GM12878 (cell line): ENCODE data around the gene NAALADL2. TPM values are rescaled to one million over a fixed set of nuclear protein-coding genes. Genes with fewer than 3 reads are reported as not detected.

ENCODE experiments used
- ATAC-seq: fragments of 200-7000 bp; cut with Tn5 transposase; 3 replicates; pipeline ENCODE4 v1.9.1; 2020; ENCODE audit warnings: mild to moderate bottlenecking, moderate library complexity
- BruUV-seq: library from RNA; stranded (reverse); fragments of 400-500 nt; replicated peaks from 2 replicates; lab custom pipeline; 2021; lab: Mats Ljungman, UMichigan
- CTCF ChIA-PET: fragments of 300-600 bp; sonication (Branson Sonifier 250); formaldehyde crosslinking; extraction: SDS; loops from one replicate; lab custom pipeline; 2021; ENCODE audit warnings: inconsistent platforms; lab: Yijun Ruan, JAX
- POLR2A ChIA-PET: fragments of 350-600 bp; formaldehyde crosslinking; extraction: SDS; loops from one replicate; lab custom pipeline; 2021; ENCODE audit warnings: inconsistent platforms; lab: Charles Lee
- RAD21 ChIA-PET: fragments of 300-600 bp; sonication (Branson Sonifier 250); formaldehyde crosslinking; loops from one replicate; lab custom pipeline; 2023; ENCODE audit warnings: antibody characterized with exemption; ENCODE audit not compliant: unreplicated experiment; lab: Charles Lee
- SMC1A ChIA-PET: fragments of 300-600 bp; sonication (Branson Sonifier 250); formaldehyde crosslinking; loops from one replicate; lab custom pipeline; 2023; ENCODE audit not compliant: unreplicated experiment, uncharacterized antibody; lab: Charles Lee
- DNase-seq: peaks from one replicate; pipeline ENCODE4 v3.0.0-alpha.2; 2011; ENCODE audit warnings: low read depth, low spot score
- FAIRE-seq: peaks from 3 replicates; lab custom pipeline; 2011; peaks lifted over from hg19 to GRCh38; lab: Jason Lieb, UNC
- H2AFZ ChIP-seq: 2 replicates; pipeline ENCODE4 v1.6.0; 2011; ENCODE audit warnings: low read depth, low read length, control low read depth; ENCODE audit not compliant: control insufficient read depth
- H3K27ac ChIP-seq: 2 replicates; pipeline ENCODE4 v1.5.1; 2011; ENCODE audit warnings: control low read depth; ENCODE audit not compliant: control insufficient read depth, insufficient read depth
- H3K27me3 ChIP-seq, 2 experiments: replicated peaks in 1 of 2; 2 replicates each; pipeline versions ENCODE4 v1.6.0 to v1.6.1; 2011; ENCODE audit warnings: low read length in 1 of 2; ENCODE audit not compliant: control insufficient read depth in 2 of 2, insufficient read depth in 2 of 2
- H3K36me3 ChIP-seq, 2 experiments: 2 replicates each; pipeline ENCODE4 v1.5.1; 2011; ENCODE audit warnings: low read length in 1 of 2; ENCODE audit not compliant: control insufficient read depth in 2 of 2, insufficient read depth in 2 of 2
- H3K4me1 ChIP-seq: 2 replicates; pipeline ENCODE4 v1.6.1; 2011; ENCODE audit warnings: mild to moderate bottlenecking, low read length, moderate library complexity, mixed read lengths; ENCODE audit not compliant: control insufficient read depth, insufficient read depth
- H3K4me2 ChIP-seq: 2 replicates; pipeline ENCODE4 v1.6.0; 2011; ENCODE audit warnings: control low read depth; ENCODE audit not compliant: control insufficient read depth, insufficient read depth
- H3K4me3 ChIP-seq: fragments of 200-600 bp; sonication (generic); 2 replicates; pipeline ENCODE4 v1.5.1; 2016
- H3K79me2 ChIP-seq: 2 replicates; pipeline ENCODE4 v1.6.0; 2011; ENCODE audit warnings: low read length; ENCODE audit not compliant: control insufficient read depth, insufficient read depth
- H3K9ac ChIP-seq: 2 replicates; pipeline ENCODE4 v1.8.0; 2011; ENCODE audit warnings: low read length, control low read depth, mixed read lengths; ENCODE audit not compliant: control insufficient read depth, insufficient read depth
- H3K9me3 ChIP-seq: replicated peaks from 3 replicates; pipeline ENCODE4 v1.5.1; 2011; ENCODE audit warnings: mild to moderate bottlenecking, low read length; ENCODE audit not compliant: control insufficient read depth, insufficient read depth
- H4K20me1 ChIP-seq: 2 replicates; pipeline ENCODE4 v1.6.0; 2011; ENCODE audit not compliant: control insufficient read depth, insufficient read depth
- EP300 ChIP-seq, 2 experiments: fragments of 150-350 bp in 1 of 2; IDR thresholded peaks; 2 replicates each; pipeline ENCODE4 v1.6.1; 2011 to 2012; ENCODE audit warnings: low read depth in 2 of 2, low read length in 2 of 2, borderline replicate concordance in 1 of 2, improper control_type of control experiment in 1 of 2, inconsistent platforms in 1 of 2; ENCODE audit not compliant: control insufficient read depth in 1 of 2
- MEF2A ChIP-seq: IDR thresholded peaks from 2 replicates; pipeline ENCODE4 v1.6.1; 2011; ENCODE audit warnings: low read depth, mild to moderate bottlenecking, low read length, moderate library complexity; ENCODE audit not compliant: insufficient read depth
- NR2F1 ChIP-seq: fragments of 450-650 bp; conservative IDR thresholded peaks from 2 replicates; pipeline ENCODE4 v1.6.1; 2017; ENCODE audit warnings: mild to moderate bottlenecking
- RAD51 ChIP-seq: fragments of 450-650 bp; IDR thresholded peaks from 2 replicates; pipeline ENCODE4 v1.6.1; 2016; ENCODE audit warnings: moderate library complexity, mild to moderate bottlenecking, inconsistent platforms
- ZZZ3 ChIP-seq: IDR thresholded peaks from 2 replicates; pipeline ENCODE4 v1.6.1; 2011; ENCODE audit warnings: low read depth; ENCODE audit not compliant: control insufficient read depth, insufficient read length
- WGBS: methylation state at CpG from one replicate; pipeline ENCODE4 v1.1.6; 2016; ENCODE audit warnings: low lambda C conversion rate; ENCODE audit not compliant: insufficient replicate concordance, insufficient coverage; ENCODE audit errors: missing lambda C conversion rate; 5-methylcytosine and 5-hydroxymethylcytosine counted together
- in situ Hi-C: fragments of 300-500 bp; cut with MboI; formaldehyde crosslinking; loops from 9 replicates; pipeline ENCODE4 v1.14.3; 2018; ENCODE audit warnings: mixed read lengths
- intact Hi-C: fragments of 100-400 bp; cut with micrococcal nuclease; formaldehyde crosslinking; loops from one replicate; pipeline ENCODE4 v1.14.2; 2022; ENCODE audit not compliant: unreplicated experiment
- polyA plus RNA-seq, 11 experiments: library from polyadenylated mRNA; depleted of rRNA in 4 of 11; unstranded in 6 of 11; stranded (reverse) in 5 of 11; fragments of >200 nt; fragmentation: Nextera tagmentation in 4 of 11; fragmentation: Illumina TruSeq in 1 of 11; extraction: Ambion mirVana in 4 of 11; extraction: Trizol in 1 of 11; gene quantifications; 1 replicate in 1 of 11; 2 replicates in 10 of 11; pipeline versions ENCODE4 v1.2.1 to v1.2.3, GENCODE V29; 2011 to 2016; ENCODE audit warnings: inconsistent platforms in 2 of 11, missing spikeins in 2 of 11, low read depth in 1 of 11
- total RNA-seq, 4 experiments: library from RNA; depleted of rRNA in 3 of 4; stranded (reverse); fragments of >200 nt in 3 of 4; fragmentation: Illumina TruSeq in 1 of 4; extraction: Trizol in 1 of 4; gene quantifications; 2 replicates each; pipeline versions ENCODE4 v1.2.1 to v1.2.3, GENCODE V29; 2013 to 2021
- TF ChIP-seq, protein P1 (sequence below): fragments of 450-650 bp; IDR thresholded peaks from 2 replicates; pipeline ENCODE4 v1.6.1; 2016; ENCODE audit warnings: mild to moderate bottlenecking, moderate library complexity, borderline replicate concordance
- TF ChIP-seq, protein P2 (sequence below): fragments of 450-650 bp; IDR thresholded peaks from 2 replicates; pipeline ENCODE4 v1.6.1; 2017; ENCODE audit warnings: low read depth, mild to moderate bottlenecking, moderate library complexity
- TF ChIP-seq, protein P3 (sequence below): fragments of 450-650 bp; IDR thresholded peaks from 2 replicates; pipeline ENCODE4 v1.6.1; 2017; ENCODE audit warnings: mild to moderate bottlenecking, moderate library complexity
- TF ChIP-seq, protein P4 (sequence below), 3 experiments: IDR thresholded peaks in 2 of 3; conservative IDR thresholded peaks in 1 of 3; 2 replicates each; pipeline ENCODE4 v1.5.1; 2011; ENCODE audit warnings: low read depth in 3 of 3, low read length in 3 of 3, mild to moderate bottlenecking in 3 of 3, control low read depth in 2 of 3, moderate library complexity in 2 of 3, inconsistent platforms in 1 of 3, mixed read lengths in 1 of 3; ENCODE audit not compliant: control insufficient read depth in 2 of 3, insufficient read depth in 1 of 3; ENCODE audit errors: extremely low read depth in 1 of 3

NAALADL2 gene
- total and polyA plus RNA-seq, 10 of the 15 experiments (the other 5 are each of a cell fraction or from before 2014, with no cell fraction given), result 0.06 to 10.8 (median 0.46) TPM

DNA sequence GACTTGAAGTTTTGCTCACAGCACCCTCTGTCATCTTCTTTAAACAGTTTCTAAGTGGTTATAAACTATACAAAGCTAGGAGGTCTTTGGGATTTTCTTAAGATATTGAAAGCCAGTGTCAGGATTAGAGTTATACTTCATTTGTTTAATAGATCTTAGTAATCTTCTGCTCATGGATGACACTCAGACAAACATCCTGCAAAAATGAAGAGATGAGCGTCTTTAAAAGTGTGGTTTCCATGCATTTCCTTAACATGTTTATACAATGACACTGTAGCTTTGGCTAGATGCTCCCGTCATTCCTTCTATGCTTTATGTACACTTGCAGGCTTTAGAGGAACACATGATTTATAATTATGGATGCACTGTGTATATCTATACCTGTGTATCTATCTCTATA lies 182.2 kb downstream of the NAALADL2 start (continued):
- TF ChIP-seq, protein P1, sequence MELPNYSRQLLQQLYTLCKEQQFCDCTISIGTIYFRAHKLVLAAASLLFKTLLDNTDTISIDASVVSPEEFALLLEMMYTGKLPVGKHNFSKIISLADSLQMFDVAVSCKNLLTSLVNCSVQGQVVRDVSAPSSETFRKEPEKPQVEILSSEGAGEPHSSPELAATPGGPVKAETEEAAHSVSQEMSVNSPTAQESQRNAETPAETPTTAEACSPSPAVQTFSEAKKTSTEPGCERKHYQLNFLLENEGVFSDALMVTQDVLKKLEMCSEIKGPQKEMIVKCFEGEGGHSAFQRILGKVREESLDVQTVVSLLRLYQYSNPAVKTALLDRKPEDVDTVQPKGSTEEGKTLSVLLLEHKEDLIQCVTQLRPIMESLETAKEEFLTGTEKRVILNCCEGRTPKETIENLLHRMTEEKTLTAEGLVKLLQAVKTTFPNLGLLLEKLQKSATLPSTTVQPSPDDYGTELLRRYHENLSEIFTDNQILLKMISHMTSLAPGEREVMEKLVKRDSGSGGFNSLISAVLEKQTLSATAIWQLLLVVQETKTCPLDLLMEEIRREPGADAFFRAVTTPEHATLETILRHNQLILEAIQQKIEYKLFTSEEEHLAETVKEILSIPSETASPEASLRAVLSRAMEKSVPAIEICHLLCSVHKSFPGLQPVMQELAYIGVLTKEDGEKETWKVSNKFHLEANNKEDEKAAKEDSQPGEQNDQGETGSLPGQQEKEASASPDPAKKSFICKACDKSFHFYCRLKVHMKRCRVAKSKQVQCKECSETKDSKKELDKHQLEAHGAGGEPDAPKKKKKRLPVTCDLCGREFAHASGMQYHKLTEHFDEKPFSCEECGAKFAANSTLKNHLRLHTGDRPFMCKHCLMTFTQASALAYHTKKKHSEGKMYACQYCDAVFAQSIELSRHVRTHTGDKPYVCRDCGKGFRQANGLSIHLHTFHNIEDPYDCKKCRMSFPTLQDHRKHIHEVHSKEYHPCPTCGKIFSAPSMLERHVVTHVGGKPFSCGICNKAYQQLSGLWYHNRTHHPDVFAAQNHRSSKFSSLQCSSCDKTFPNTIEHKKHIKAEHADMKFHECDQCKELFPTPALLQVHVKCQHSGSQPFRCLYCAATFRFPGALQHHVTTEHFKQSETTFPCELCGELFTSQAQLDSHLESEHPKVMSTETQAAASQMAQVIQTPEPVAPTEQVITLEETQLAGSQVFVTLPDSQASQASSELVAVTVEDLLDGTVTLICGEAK, result no peak
- TF ChIP-seq, protein P2, sequence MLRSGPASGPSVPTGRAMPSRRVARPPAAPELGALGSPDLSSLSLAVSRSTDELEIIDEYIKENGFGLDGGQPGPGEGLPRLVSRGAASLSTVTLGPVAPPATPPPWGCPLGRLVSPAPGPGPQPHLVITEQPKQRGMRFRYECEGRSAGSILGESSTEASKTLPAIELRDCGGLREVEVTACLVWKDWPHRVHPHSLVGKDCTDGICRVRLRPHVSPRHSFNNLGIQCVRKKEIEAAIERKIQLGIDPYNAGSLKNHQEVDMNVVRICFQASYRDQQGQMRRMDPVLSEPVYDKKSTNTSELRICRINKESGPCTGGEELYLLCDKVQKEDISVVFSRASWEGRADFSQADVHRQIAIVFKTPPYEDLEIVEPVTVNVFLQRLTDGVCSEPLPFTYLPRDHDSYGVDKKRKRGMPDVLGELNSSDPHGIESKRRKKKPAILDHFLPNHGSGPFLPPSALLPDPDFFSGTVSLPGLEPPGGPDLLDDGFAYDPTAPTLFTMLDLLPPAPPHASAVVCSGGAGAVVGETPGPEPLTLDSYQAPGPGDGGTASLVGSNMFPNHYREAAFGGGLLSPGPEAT, result no peak

DNA sequence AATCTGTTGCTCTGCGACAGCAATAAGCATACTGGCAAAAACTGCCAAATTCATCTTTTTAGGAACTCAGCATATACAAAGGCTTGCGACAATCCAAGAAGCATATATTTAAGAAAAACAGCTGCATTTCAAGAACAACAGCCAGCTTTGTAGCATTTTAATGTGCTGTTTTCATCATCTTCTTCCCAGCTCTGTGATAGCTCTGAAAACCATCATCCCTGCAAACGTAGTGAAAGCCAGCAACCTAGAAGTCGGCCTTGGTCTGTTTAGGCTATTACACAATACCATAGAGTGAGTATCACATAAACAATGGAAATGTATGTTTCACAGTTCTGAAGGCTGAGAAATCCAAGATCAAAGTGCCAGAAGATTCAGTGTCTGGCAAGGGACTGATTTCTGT lies 187.5 kb downstream of the NAALADL2 start:
- no peaks in the 10 kb centered on the region for H3K4me1 ChIP-seq
- ChIA-PET SMC1A (no interaction called here), POLR2A (no interaction called here), CTCF (no interaction called here), RAD21 (no interaction called here)
- H3K27ac ChIP-seq, result no peak overlapping the region
- no peaks in the 10 kb centered on the region for H4K20me1 ChIP-seq
- in situ Hi-C loops (no loop called here), intact Hi-C loops (no loop called here)
- H3K9ac ChIP-seq, result no peak overlapping the region
- no peak for ATAC-seq
- no peaks in the 10 kb centered on the region for H3K79me2 ChIP-seq
- DNase-seq, result no peak
- no TSS peak for BruUV-seq
- H3K4me2 ChIP-seq, result no peak overlapping the region
- WGBS, result 38% methylated on average over 4 of the region's 4 CpGs
- FAIRE-seq, result no peak
- H3K36me3 ChIP-seq, result no peaks in the 10 kb centered on the region
- H3K4me3 ChIP-seq, result no peak overlapping the region
- H3K27me3 ChIP-seq, result no peaks in the 10 kb centered on the region
- H2AFZ ChIP-seq, result no peak overlapping the region
- H3K9me3 ChIP-seq, result no peaks in the 10 kb centered on the region
- TF ChIP-seq, protein P3, sequence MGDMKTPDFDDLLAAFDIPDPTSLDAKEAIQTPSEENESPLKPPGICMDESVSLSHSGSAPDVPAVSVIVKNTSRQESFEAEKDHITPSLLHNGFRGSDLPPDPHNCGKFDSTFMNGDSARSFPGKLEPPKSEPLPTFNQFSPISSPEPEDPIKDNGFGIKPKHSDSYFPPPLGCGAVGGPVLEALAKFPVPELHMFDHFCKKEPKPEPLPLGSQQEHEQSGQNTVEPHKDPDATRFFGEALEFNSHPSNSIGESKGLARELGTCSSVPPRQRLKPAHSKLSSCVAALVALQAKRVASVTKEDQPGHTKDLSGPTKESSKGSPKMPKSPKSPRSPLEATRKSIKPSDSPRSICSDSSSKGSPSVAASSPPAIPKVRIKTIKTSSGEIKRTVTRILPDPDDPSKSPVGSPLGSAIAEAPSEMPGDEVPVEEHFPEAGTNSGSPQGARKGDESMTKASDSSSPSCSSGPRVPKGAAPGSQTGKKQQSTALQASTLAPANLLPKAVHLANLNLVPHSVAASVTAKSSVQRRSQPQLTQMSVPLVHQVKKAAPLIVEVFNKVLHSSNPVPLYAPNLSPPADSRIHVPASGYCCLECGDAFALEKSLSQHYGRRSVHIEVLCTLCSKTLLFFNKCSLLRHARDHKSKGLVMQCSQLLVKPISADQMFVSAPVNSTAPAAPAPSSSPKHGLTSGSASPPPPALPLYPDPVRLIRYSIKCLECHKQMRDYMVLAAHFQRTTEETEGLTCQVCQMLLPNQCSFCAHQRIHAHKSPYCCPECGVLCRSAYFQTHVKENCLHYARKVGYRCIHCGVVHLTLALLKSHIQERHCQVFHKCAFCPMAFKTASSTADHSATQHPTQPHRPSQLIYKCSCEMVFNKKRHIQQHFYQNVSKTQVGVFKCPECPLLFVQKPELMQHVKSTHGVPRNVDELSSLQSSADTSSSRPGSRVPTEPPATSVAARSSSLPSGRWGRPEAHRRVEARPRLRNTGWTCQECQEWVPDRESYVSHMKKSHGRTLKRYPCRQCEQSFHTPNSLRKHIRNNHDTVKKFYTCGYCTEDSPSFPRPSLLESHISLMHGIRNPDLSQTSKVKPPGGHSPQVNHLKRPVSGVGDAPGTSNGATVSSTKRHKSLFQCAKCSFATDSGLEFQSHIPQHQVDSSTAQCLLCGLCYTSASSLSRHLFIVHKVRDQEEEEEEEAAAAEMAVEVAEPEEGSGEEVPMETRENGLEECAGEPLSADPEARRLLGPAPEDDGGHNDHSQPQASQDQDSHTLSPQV, result no peak
- TF ChIP-seq, protein P4, sequence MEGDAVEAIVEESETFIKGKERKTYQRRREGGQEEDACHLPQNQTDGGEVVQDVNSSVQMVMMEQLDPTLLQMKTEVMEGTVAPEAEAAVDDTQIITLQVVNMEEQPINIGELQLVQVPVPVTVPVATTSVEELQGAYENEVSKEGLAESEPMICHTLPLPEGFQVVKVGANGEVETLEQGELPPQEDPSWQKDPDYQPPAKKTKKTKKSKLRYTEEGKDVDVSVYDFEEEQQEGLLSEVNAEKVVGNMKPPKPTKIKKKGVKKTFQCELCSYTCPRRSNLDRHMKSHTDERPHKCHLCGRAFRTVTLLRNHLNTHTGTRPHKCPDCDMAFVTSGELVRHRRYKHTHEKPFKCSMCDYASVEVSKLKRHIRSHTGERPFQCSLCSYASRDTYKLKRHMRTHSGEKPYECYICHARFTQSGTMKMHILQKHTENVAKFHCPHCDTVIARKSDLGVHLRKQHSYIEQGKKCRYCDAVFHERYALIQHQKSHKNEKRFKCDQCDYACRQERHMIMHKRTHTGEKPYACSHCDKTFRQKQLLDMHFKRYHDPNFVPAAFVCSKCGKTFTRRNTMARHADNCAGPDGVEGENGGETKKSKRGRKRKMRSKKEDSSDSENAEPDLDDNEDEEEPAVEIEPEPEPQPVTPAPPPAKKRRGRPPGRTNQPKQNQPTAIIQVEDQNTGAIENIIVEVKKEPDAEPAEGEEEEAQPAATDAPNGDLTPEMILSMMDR (IDR thresholded peaks at IDR 0.05 in 2 of 3, conservative IDR thresholded peaks at IDR 0.05 in 1 of 3; ENCODE audit: control insufficient read depth in 2 of 3, extremely low read depth in 1 of 3, insufficient read depth in 1 of 3, low read depth in 3 of 3, low read length in 3 of 3), result no peak
- TF ChIP-seq ZZZ3 (no peak), EP300 (IDR thresholded peaks at IDR 0.05; ENCODE audit: borderline replicate concordance in 1 of 2, control insufficient read depth in 1 of 2, low read depth in 2 of 2, low read length in 2 of 2) (no peak), RAD51 (no peak), NR2F1 (no peak), MEF2A (no peak)
